ENCODE data around the gene OR10P1.

DNA sequence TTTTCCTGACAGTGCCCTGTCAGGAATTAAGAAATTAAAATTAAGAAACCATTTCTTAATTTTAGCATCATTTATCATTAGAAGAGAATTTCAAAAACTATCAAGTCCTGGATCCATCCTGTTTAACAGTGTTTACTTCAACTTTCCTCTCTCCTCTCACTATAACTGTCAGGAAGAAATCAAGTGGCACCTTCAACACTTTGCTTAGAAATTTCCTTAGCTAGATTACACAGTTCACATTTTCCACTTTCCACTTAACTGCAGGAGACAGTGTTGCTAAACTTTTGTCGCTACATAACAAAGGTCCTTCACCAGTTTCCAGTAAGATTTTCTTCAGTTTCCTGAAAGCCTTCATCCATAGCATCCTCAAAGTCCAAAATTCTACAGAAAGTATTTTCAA lies 21.9 kb upstream of the OR10P1 start:
- TF ChIP-seq IRF3 (IDR thresholded peaks at IDR 0.05) (no peak), CEBPZ (IDR thresholded peaks at IDR 0.05; ENCODE audit: low read depth, low read length) (no peak), CTCF (IDR thresholded peaks at IDR 0.05 in 2 of 3, conservative IDR thresholded peaks at IDR 0.05 in 1 of 3; ENCODE audit: control insufficient read depth in 2 of 3, extremely low read depth in 1 of 3, insufficient read depth in 1 of 3, low read depth in 3 of 3, low read length in 3 of 3) (no peak), NKRF (conservative IDR thresholded peaks at IDR 0.05) (no peak), TAF1 (IDR thresholded peaks at IDR 0.05; ENCODE audit: borderline replicate concordance, low read depth, low read length) (no peak), EZH2 (IDR thresholded peaks at IDR 0.05; ENCODE audit: borderline replicate concordance, control insufficient read depth, low read depth, low read length) (no peak), SMC3 (IDR thresholded peaks at IDR 0.05; ENCODE audit: borderline replicate concordance, low read length) (no peak)
- TF ChIP-seq, protein P1, sequence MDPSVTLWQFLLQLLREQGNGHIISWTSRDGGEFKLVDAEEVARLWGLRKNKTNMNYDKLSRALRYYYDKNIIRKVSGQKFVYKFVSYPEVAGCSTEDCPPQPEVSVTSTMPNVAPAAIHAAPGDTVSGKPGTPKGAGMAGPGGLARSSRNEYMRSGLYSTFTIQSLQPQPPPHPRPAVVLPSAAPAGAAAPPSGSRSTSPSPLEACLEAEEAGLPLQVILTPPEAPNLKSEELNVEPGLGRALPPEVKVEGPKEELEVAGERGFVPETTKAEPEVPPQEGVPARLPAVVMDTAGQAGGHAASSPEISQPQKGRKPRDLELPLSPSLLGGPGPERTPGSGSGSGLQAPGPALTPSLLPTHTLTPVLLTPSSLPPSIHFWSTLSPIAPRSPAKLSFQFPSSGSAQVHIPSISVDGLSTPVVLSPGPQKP (IDR thresholded peaks at IDR 0.05; ENCODE audit: low read depth, low read length) = no peak

Data from GM12878 (cell line).